ENCODE measurements around the gene CCL25.

The CCL25 gene

GRCh38 chr19:8046569-8047165 lies 5.9 kb upstream of the CCL25 start:
- no peaks in the 10 kb centered on the region for H3K36me3 ChIP-seq (ENCODE audit: insufficient read depth, low read length)
- peaks cover 4% of the 10 kb centered on the region for H3K4me1 ChIP-seq (ENCODE audit: control insufficient read depth, insufficient read depth, low read length)
- H3K9ac ChIP-seq (ENCODE audit: low read depth, low read length), result no peak overlapping the region
- no peak overlapping the region for H3K4me3 ChIP-seq (ENCODE audit: low read length)
- H3K4me2 ChIP-seq (ENCODE audit: low read length), result no peak overlapping the region
- no peaks in the 10 kb centered on the region for H3K9me3 ChIP-seq (replicated peaks; ENCODE audit: low read length)
- H3K27me3 ChIP-seq (ENCODE audit: control insufficient read depth, insufficient read depth, low read length), result peaks cover 3% of the 10 kb centered on the region

GRCh38 chr19:8050274-8051096 lies 2.1 kb upstream of the CCL25 start:
- Histone ChIP-seq H3K9me3 (replicated peaks; ENCODE audit: low read length) (no peaks in the 10 kb centered on the region), H3K4me1 (ENCODE audit: control insufficient read depth, insufficient read depth, low read length) (peaks cover 4% of the 10 kb centered on the region), H3K27me3 (ENCODE audit: control insufficient read depth, insufficient read depth, low read length) (peaks cover 3% of the 10 kb centered on the region), H3K4me3 (ENCODE audit: low read length) (peak overlapping the region; percentile 30), H3K36me3 (ENCODE audit: insufficient read depth, low read length) (no peaks in the 10 kb centered on the region), H3K4me2 (ENCODE audit: low read length) (peak overlapping the region; percentile 41), H3K9ac (ENCODE audit: low read depth, low read length) (no peak overlapping the region)

- Histone ChIP-seq H3K4me2 (ENCODE audit: low read length) (no peak overlapping the region), H3K4me3 (ENCODE audit: low read length) (no peak overlapping the region), H3K36me3 (ENCODE audit: insufficient read depth, low read length) (no peaks in the 10 kb centered on the region), H3K9ac (ENCODE audit: low read depth, low read length) (no peak overlapping the region), H3K9me3 (replicated peaks; ENCODE audit: low read length) (no peaks in the 10 kb centered on the region), H3K4me1 (ENCODE audit: control insufficient read depth, insufficient read depth, low read length) (peaks cover 4% of the 10 kb centered on the region), H3K27me3 (ENCODE audit: control insufficient read depth, insufficient read depth, low read length) (peaks cover 3% of the 10 kb centered on the region)
These were observed 1.6 kb downstream of the CCL25 start for GRCh38 chr19:8054169-8054568.

- Histone ChIP-seq H3K9me3 (replicated peaks; ENCODE audit: low read length) (no peaks in the 10 kb centered on the region), H3K36me3 (ENCODE audit: insufficient read depth, low read length) (no peaks in the 10 kb centered on the region), H3K4me1 (ENCODE audit: control insufficient read depth, insufficient read depth, low read length) (no peaks in the 10 kb centered on the region), H3K27me3 (ENCODE audit: control insufficient read depth, insufficient read depth, low read length) (no peaks in the 10 kb centered on the region), H3K4me3 (ENCODE audit: low read length) (no peak overlapping the region), H3K9ac (ENCODE audit: low read depth, low read length) (no peak overlapping the region), H3K4me2 (ENCODE audit: low read length) (no peak overlapping the region)
These were observed 4.0 kb downstream of the CCL25 start for GRCh38 chr19:8056533-8056932.

GRCh38 chr19:8057545-8058270 lies 5.1 kb downstream of the CCL25 start:
- Histone ChIP-seq H3K4me2 (ENCODE audit: low read length) (no peak overlapping the region), H3K4me1 (ENCODE audit: control insufficient read depth, insufficient read depth, low read length) (no peaks in the 10 kb centered on the region), H3K4me3 (ENCODE audit: low read length) (no peak overlapping the region), H3K36me3 (ENCODE audit: insufficient read depth, low read length) (no peaks in the 10 kb centered on the region), H3K27me3 (ENCODE audit: control insufficient read depth, insufficient read depth, low read length) (no peaks in the 10 kb centered on the region), H3K9ac (ENCODE audit: low read depth, low read length) (no peak overlapping the region), H3K9me3 (replicated peaks; ENCODE audit: low read length) (no peaks in the 10 kb centered on the region)

GRCh38 chr19:8064911-8065874 lies 12.6 kb downstream of the CCL25 start:
- Histone ChIP-seq H3K9ac (ENCODE audit: low read depth, low read length) (no peak overlapping the region), H3K9me3 (replicated peaks; ENCODE audit: low read length) (peaks cover 3% of the 10 kb centered on the region), H3K4me3 (ENCODE audit: low read length) (no peak overlapping the region), H3K4me2 (ENCODE audit: low read length) (no peak overlapping the region), H3K4me1 (ENCODE audit: control insufficient read depth, insufficient read depth, low read length) (no peaks in the 10 kb centered on the region), H3K27me3 (ENCODE audit: control insufficient read depth, insufficient read depth, low read length) (no peaks in the 10 kb centered on the region), H3K36me3 (ENCODE audit: insufficient read depth, low read length) (no peaks in the 10 kb centered on the region)

GRCh38 chr19:8065875-8066261 lies 13.3 kb downstream of the CCL25 start:
- H3K9ac ChIP-seq (ENCODE audit: low read depth, low read length), result no peak overlapping the region
- H3K4me1 ChIP-seq (ENCODE audit: control insufficient read depth, insufficient read depth, low read length), result no peaks in the 10 kb centered on the region

GRCh38 chr19:8069096-8069973 lies 16.8 kb downstream of the CCL25 start:
- H3K27me3 ChIP-seq (ENCODE audit: control insufficient read depth, insufficient read depth, low read length), result no peaks in the 10 kb centered on the region
- peaks cover 5% of the 10 kb centered on the region for H3K9me3 ChIP-seq (replicated peaks; ENCODE audit: low read length)
- H3K4me3 ChIP-seq (ENCODE audit: low read length), result no peak overlapping the region
- no peaks in the 10 kb centered on the region for H3K4me1 ChIP-seq (ENCODE audit: control insufficient read depth, insufficient read depth, low read length)
- H3K36me3 ChIP-seq (ENCODE audit: insufficient read depth, low read length), result no peaks in the 10 kb centered on the region
- H3K9ac ChIP-seq (ENCODE audit: low read depth, low read length), result no peak overlapping the region
- H3K4me2 ChIP-seq (ENCODE audit: low read length), result no peak overlapping the region

More at GRCh38 chr19:8065875-8066261, 13.3 kb downstream of the CCL25 start:
- Histone ChIP-seq H3K4me2 (ENCODE audit: low read length) (no peak overlapping the region), H3K9me3 (replicated peaks; ENCODE audit: low read length) (peaks cover 3% of the 10 kb centered on the region), H3K36me3 (ENCODE audit: insufficient read depth, low read length) (no peaks in the 10 kb centered on the region), H3K27me3 (ENCODE audit: control insufficient read depth, insufficient read depth, low read length) (no peaks in the 10 kb centered on the region), H3K4me3 (ENCODE audit: low read length) (no peak overlapping the region)

GRCh38 chr19:8071912-8072311 lies 19.4 kb downstream of the CCL25 start:
- H3K4me1 ChIP-seq (ENCODE audit: control insufficient read depth, insufficient read depth, low read length), result no peaks in the 10 kb centered on the region
- peaks cover 7% of the 10 kb centered on the region for H3K9me3 ChIP-seq (replicated peaks; ENCODE audit: low read length)
- H3K27me3 ChIP-seq (ENCODE audit: control insufficient read depth, insufficient read depth, low read length), result no peaks in the 10 kb centered on the region
- H3K36me3 ChIP-seq (ENCODE audit: insufficient read depth, low read length), result no peaks in the 10 kb centered on the region
- no peak overlapping the region for H3K4me2 ChIP-seq (ENCODE audit: low read length)
- no peak overlapping the region for H3K9ac ChIP-seq (ENCODE audit: low read depth, low read length)
- H3K4me3 ChIP-seq (ENCODE audit: low read length), result no peak overlapping the region

- Histone ChIP-seq H3K4me3 (ENCODE audit: low read length) (no peak overlapping the region), H3K4me2 (ENCODE audit: low read length) (no peak overlapping the region), H3K27me3 (ENCODE audit: control insufficient read depth, insufficient read depth, low read length) (peaks cover 5% of the 10 kb centered on the region), H3K9me3 (replicated peaks; ENCODE audit: low read length) (peaks cover 3% of the 10 kb centered on the region), H3K36me3 (ENCODE audit: insufficient read depth, low read length) (no peaks in the 10 kb centered on the region), H3K9ac (ENCODE audit: low read depth, low read length) (no peak overlapping the region), H3K4me1 (ENCODE audit: control insufficient read depth, insufficient read depth, low read length) (no peaks in the 10 kb centered on the region)
These were observed 21.9 kb downstream of the CCL25 start for GRCh38 chr19:8074501-8074900.

Data from skeletal muscle satellite cell (primary cell).